SK-N-MC (cell line): Measurements from ENCODE around the gene RPUSD1.
A peak's percentile ranks its signal among the peaks of the same experiment; 100 is the strongest.

Experiments used
- DNase-seq: peaks from one replicate; pipeline ENCODE4 v3.0.0-alpha.2; 2011; ENCODE audit warnings: low read depth, low spot score
- H3K27ac ChIP-seq: fragments of 200-600 bp; sonication (generic); 2 replicates; pipeline ENCODE4 v1.5.1; 2016; ENCODE audit warnings: mixed run types
- H3K36me3 ChIP-seq: fragments of 200-600 bp; sonication (generic); 2 replicates; pipeline ENCODE4 v1.6.1; 2017; ENCODE audit warnings: antibody characterized with exemption, low read length, mixed read lengths; ENCODE audit not compliant: insufficient read depth
- H3K4me3 ChIP-seq: fragments of 200-600 bp; sonication (generic); 2 replicates; pipeline ENCODE4 v1.5.1; 2016
- H3K9ac ChIP-seq: fragments of 200-600 bp; sonication (generic); 2 replicates; pipeline ENCODE4 v1.8.0; 2017; ENCODE audit warnings: mixed run types, mixed read lengths; ENCODE audit not compliant: insufficient read length
- H3K9me3 ChIP-seq: fragments of 200-600 bp; sonication (generic); 2 replicates; pipeline ENCODE4 v1.6.1; 2017; ENCODE audit warnings: low read depth, mild to moderate bottlenecking, antibody characterized with exemption, low read length, moderate library complexity, mixed read lengths
- EZH2 ChIP-seq: fragments of 200-600 bp; sonication (generic); IDR thresholded peaks from one replicate; pipeline ENCODE4 v1.6.1; 2017; ENCODE audit warnings: antibody characterized with exemption
- FOXP2 ChIP-seq: optimal IDR thresholded peaks from 2 replicates; pipeline ENCODE3; 2011; ENCODE audit warnings: mild to moderate bottlenecking, moderate library complexity; ENCODE audit not compliant: insufficient read depth; ENCODE audit errors: extremely low read length, control extremely low read depth
- POLR2AphosphoS5 ChIP-seq: IDR thresholded peaks from 2 replicates; pipeline ENCODE4 v1.6.1; 2012; ENCODE audit warnings: mild to moderate bottlenecking, low read depth, low read length, borderline replicate concordance

RPUSD1 gene

DNA sequence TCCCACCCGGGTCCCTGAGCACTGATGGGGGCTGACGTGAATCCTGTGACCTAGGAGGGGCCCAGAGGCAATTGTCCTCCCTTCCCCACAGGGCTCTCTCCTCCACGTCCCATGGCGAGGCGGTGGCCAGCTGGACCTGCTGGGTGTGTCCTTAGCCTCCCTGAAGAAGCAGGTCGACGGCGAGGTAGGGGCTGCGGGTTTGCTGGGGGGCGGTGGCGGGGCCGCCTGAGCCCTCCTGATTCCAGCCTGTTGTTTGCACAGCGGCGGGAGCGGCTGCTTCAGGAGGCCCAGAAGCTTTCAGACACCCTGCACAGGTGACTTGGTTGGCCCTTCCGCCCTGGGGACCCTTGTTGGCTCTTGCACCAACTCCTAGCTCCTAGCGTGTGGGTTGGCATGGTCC is 1.9 kb upstream of the RPUSD1 start:
- no peaks in the 10 kb centered on the region for H3K9me3 ChIP-seq
- H3K4me3 ChIP-seq, result no peak overlapping the region
- no peak for DNase-seq
- H3K36me3 ChIP-seq, result peaks cover 14% of the 10 kb centered on the region; the same call in 1 of the 2 replicates
- no peak overlapping the region for H3K9ac ChIP-seq
- TF ChIP-seq POLR2AphosphoS5, result no peak
- TF ChIP-seq FOXP2, result no peak
- TF ChIP-seq EZH2, result no peak
- no peak overlapping the region for H3K27ac ChIP-seq

DNA sequence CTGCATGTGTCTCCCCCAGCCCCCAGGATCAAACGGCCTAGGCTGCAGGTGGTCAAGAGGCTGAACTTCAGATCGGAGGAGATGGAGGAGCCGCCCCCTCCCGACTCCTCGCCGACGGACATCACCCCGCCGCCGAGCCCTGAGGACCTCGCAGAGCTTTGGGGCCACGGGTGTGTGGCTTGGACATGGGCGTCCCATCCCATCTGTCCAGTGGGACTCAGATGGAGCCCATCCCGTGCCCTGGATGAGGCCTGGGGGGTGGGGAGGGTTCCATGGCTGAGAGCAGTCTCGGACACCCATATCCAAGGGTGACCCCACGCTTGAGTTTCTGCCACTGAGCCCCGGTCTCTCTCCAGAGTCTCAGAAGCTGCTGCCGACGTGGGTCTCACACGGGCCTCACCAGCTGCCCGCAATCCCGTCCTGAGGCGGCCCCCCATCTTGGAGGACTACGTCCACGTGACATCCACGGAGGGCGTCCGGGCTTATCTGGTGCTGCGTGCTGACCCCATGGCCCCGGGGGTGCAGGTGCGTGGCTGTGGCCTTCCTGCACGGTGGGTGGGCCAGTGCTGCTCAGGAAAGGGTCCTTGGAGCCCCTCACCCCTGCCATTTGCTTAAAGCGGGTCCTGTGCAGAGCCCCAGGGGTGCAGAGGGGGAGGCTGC is 1.1 kb upstream of the RPUSD1 start:
- DNase-seq, result no peak
- H3K27ac ChIP-seq, result no peak overlapping the region

DNA sequence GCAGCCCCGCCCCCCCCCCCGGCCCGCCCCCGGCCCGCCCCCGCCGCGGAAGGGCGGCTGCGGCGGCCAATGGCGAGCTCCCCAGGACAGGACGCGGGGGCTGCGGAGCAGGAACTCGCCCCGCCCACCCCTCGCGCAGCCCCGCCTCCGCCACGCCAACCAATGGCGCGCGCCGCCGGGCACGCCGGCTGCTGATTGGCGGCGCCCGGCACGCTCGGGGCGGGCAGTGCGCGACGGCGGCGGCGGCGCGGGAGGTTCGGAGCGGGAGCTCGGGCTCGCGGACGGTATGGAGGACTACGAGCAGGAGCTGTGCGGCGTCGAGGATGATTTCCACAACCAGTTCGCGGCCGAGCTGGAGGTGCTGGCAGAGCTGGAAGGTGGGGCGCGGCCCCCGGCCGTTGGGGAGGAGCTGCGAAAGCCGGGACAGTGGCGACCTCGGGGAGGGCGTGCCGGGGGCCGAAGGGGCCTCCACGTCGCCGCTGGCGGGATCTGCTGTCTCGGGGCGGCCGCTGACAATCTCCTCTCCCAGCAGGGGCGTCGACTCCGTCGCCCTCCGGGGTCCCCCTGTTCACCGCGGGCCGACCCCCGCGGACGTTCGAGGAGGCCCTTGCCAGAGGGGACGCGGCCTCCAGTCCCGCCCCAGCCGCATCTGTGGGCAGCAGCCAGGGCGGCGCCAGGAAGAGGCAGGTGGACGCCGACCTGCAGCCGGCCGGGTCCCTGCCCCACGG is 382 bp upstream of the RPUSD1 start, which contains the start of gene CHTF18:
TSS of gene CHTF18 (plus strand) at position 222 of the 728 bp plus-strand sequence. CDS start at position 287, 65 bp downstream.
- peak; percentile 79 for TF ChIP-seq POLR2AphosphoS5
- no peak for TF ChIP-seq EZH2
- no peak within 1 kb of the TSS for H3K27ac ChIP-seq
- DNase-seq, result no peak
- H3K36me3 ChIP-seq, result peaks cover 14% of the 10 kb centered on the region; the same call in 1 of the 2 replicates
- H3K9ac ChIP-seq, result peak within 1 kb of the TSS; percentile 90
- no peaks in the 10 kb centered on the region for H3K9me3 ChIP-seq
- H3K4me3 ChIP-seq, result peak within 1 kb of the TSS; percentile 94

More for the DNA sequence above, 1.1 kb upstream of the RPUSD1 start:
- Histone ChIP-seq H3K36me3 (peaks cover 14% of the 10 kb centered on the region; the same call in 1 of the 2 replicates), H3K4me3 (peak overlapping the region; percentile 94), H3K9ac (peak overlapping the region; percentile 90), H3K9me3 (no peaks in the 10 kb centered on the region)
- TF ChIP-seq EZH2 (no peak), FOXP2 (no peak), POLR2AphosphoS5 (no peak)

DNA sequence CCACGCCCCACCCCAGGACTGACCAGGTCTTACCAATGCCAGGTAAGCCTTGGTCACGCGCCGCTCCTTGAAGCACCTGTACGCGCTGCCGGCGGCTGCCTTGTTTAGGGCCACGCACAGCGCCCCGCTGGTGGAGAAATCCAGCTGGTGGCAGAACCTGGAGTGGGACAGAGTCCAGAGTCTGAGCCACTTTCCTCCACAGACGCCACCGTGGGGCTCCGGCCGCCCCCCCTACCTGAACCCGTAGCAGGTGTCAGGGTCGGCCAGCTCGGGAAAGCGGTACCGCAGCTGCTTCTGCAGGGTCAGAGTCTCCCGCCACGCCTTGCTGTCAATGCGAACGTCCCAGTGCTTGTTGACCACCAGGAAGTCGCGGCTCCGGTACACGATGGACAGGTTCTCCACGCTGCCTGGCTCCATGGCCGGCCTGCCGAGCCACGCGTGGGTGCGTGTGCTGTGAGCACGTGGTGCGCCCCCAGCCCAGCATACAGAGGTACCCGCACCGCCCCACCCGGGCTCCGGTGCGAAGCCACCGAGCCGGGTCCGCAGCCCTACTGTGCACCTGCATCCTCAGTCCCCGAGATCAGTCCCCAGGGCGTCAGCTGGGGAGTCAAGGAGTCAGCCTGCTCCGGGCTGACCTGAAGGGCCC is 737 bp downstream of the RPUSD1 start:
- H3K9ac ChIP-seq, result peak overlapping the region; percentile 89
- no peak for TF ChIP-seq EZH2
- no peak for DNase-seq
- no peaks in the 10 kb centered on the region for H3K9me3 ChIP-seq
- H3K27ac ChIP-seq, result no peak overlapping the region
- peaks cover 14% of the 10 kb centered on the region; the same call in 1 of the 2 replicates for H3K36me3 ChIP-seq
- peak overlapping the region; percentile 84 for H3K4me3 ChIP-seq

DNA sequence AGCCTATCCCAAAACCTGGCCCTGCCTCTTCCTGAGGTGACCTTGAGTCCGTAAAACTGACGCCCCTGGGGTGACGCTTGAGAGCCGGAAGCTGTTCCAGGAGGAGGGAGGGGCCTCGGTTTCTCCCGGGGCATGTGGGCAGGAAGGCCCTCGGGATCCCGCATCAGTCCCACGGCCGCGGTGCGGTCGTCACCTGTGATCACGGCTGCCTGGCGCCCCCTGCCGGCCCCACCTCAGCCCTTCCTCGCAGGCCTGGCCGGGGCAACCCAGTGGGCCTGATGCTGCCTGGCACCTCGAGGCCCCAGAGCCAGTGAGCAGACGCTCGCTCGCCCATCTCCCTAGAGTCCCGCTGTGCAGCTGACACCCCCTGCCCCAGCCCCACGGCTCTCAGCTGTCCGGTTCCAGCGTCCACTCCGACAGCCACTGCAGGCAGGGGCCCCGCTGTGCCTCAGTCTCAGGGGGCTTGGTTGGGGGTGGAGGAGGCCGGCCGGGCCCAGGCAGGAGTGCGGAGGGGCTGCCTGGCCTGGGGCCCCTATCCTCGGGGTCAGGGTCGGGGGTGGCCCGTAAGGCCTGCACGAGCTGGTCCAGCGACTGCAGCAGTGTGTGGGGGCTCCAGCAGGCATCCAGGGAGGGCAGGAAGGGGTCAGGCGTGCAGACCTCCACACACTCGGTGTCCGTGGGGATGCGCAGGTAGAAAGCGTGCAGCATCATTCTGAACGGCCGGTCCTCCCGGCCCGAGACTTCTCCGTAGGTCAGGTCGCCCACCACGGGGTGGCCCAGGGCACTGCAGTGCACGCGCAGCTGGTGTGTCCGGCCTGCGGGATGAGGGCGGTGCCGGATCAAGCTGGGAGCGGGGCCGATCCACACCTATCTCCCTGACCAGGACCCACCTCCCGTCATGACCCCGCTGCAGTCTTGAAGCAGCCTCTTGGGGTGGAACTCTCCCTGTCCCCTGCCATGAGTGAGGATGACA is 2.3 kb downstream of the RPUSD1 start:
- H3K36me3 ChIP-seq, result peaks cover 4% of the 10 kb centered on the region; the same call in 1 of the 2 replicates
- no peak overlapping the region for H3K27ac ChIP-seq
- no peaks in the 10 kb centered on the region for H3K9me3 ChIP-seq
- no peak for DNase-seq
- H3K9ac ChIP-seq, result no peak overlapping the region
- H3K4me3 ChIP-seq, result no peak overlapping the region
- TF ChIP-seq FOXP2, result no peak
- no peak for TF ChIP-seq POLR2AphosphoS5

DNA sequence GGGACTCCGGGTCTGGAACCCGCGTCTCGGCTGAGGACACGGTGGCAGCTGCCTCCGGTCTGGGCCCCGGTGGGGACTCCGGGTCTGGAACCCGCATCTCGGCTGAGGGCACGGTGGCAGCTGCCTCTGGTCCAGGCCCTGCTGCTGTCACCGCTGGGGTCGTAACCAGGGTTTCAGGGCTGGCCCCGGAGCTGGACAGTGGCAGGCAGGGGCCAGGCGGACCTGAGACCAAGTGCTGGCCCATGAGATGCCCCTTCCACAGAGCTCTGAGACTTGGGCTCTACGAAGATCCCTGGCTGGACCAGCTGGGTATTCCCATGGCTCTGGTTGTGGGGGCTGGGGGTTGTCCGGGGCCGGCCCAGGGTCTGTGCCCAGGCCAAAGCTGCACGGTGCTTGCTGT is 3.8 kb downstream of the RPUSD1 start:
- Histone ChIP-seq H3K4me3 (no peak overlapping the region), H3K27ac (no peak overlapping the region), H3K36me3 (no peaks in the 10 kb centered on the region; the same call in 1 of the 2 replicates), H3K9me3 (no peaks in the 10 kb centered on the region), H3K9ac (no peak overlapping the region)
- DNase-seq, result no peak
- no peak for TF ChIP-seq POLR2AphosphoS5
- no peak for TF ChIP-seq FOXP2
- TF ChIP-seq EZH2, result no peak

DNA sequence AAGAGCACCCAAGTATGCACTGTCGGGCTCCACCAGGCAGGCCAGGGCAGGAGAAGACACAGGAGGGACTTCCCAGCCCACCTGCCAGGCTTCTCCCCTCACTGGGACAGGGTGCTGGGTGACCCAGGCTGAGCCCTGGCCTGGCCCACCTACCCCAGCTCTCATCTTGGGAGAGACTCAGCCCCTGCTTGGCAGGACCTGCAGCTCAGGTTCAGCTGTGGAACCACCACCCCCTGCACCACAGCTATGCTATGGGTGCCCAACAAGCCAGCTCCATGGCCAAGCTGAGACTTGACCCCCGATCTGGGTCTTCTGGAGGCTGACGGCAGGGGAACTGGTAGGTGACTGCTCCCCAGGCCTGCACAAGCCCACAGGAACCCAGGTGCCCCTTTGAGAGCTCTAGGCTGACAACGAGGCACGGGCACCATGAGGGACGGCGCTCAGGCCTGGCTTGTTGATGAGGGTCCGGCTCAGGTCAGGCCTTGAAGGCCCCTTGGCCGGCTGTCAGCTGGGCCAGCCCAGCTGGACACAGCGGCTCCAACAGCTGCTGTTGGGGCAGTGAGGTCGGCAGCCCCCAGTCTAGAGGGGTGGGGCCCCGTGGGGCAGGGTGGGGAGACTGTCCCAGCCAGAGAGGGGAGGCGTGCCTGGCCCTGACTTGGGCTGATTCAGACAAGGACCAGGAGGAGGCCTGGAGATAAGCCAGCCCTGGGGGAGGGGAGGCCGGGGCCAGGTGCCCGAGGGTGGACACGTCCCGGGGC is 4.6 kb downstream of the RPUSD1 start:
- DNase-seq, result no peak
- Histone ChIP-seq H3K36me3 (no peaks in the 10 kb centered on the region; the same call in 1 of the 2 replicates), H3K27ac (no peak overlapping the region), H3K9ac (no peak overlapping the region), H3K4me3 (no peak overlapping the region), H3K9me3 (no peaks in the 10 kb centered on the region)
- TF ChIP-seq POLR2AphosphoS5 (no peak), EZH2 (no peak), FOXP2 (no peak)
